Measurements from ENCODE around the gene ARHGAP6. TPM values are rescaled to one million over a fixed set of nuclear protein-coding genes. Genes with fewer than 3 reads are reported as not detected.
"Not testable (repeated sequence)": the region's sequence is repeated elsewhere in the genome, so short reads cannot be mapped to it uniquely, and the experiment has no call there.

Gene ARHGAP6
- total RNA-seq, 2 experiments from 2014 or later = not detected

GRCh38 chrX:11365426-11365825, 300.3 kb downstream of the ARHGAP6 start:
- Mint-ChIP-seq H3K27ac (no peak overlapping the region), H3K9me3 (peaks cover 1% of the 10 kb centered on the region), H3K27me3 (no peaks in the 10 kb centered on the region), H3K36me3 (ENCODE audit: low read depth) (no peaks in the 10 kb centered on the region), H3K4me3 (no peak overlapping the region), H3K4me1 (ENCODE audit: low read depth) (no peaks in the 10 kb centered on the region)
- ChIA-PET POLR2A (no interaction called here), CTCF (no interaction called here)
- no peak for TF ChIP-seq CTCF (IDR thresholded peaks at IDR 0.05)
- ATAC-seq (no peak), DNase-seq (no peak)
- intact Hi-C loops (cut with micrococcal nuclease) = no loop called here

- no peak for TF ChIP-seq CTCF (IDR thresholded peaks at IDR 0.05)
- Mint-ChIP-seq H3K4me1 (ENCODE audit: low read depth) (no peaks in the 10 kb centered on the region), H3K9me3 (peaks cover 1% of the 10 kb centered on the region), H3K36me3 (ENCODE audit: low read depth) (no peaks in the 10 kb centered on the region), H3K27ac (no peak overlapping the region), H3K4me3 (no peak overlapping the region), H3K27me3 (no peaks in the 10 kb centered on the region)
- ChIA-PET CTCF (no interaction called here), POLR2A (no interaction called here)
- DNase-seq = no peak
- no peak for ATAC-seq
- intact Hi-C loops (cut with micrococcal nuclease) = no loop called here
Measured at GRCh38 chrX:11364835-11365234, 300.9 kb downstream of the ARHGAP6 start.

GRCh38 chrX:11363825-11364224, 301.9 kb downstream of the ARHGAP6 start:
- DNase-seq; H3K27ac Mint-ChIP-seq; POLR2A ChIA-PET; intact Hi-C loops (cut with micrococcal nuclease); H3K9me3 Mint-ChIP-seq; CTCF ChIA-PET; ATAC-seq; H3K36me3 Mint-ChIP-seq (ENCODE audit: low read depth); H3K27me3 Mint-ChIP-seq; H3K4me1 Mint-ChIP-seq (ENCODE audit: low read depth); H3K4me3 Mint-ChIP-seq: not testable (repeated sequence)

GRCh38 chrX:11363069-11363594, 302.6 kb downstream of the ARHGAP6 start:
- intact Hi-C loops (cut with micrococcal nuclease) = no loop called here
- no peaks in the 10 kb centered on the region for H3K27me3 Mint-ChIP-seq
- POLR2A ChIA-PET = no interaction called here
- peaks cover 1% of the 10 kb centered on the region for H3K9me3 Mint-ChIP-seq
- DNase-seq (no peak), ATAC-seq (no peak)
- H3K36me3 Mint-ChIP-seq (ENCODE audit: low read depth) = no peaks in the 10 kb centered on the region
- TF ChIP-seq CTCF (IDR thresholded peaks at IDR 0.05) = no peak
- H3K27ac Mint-ChIP-seq = no peak overlapping the region
- H3K4me3 Mint-ChIP-seq = no peak overlapping the region
- CTCF ChIA-PET = no interaction called here
- H3K4me1 Mint-ChIP-seq (ENCODE audit: low read depth) = no peaks in the 10 kb centered on the region

GRCh38 chrX:11361666-11362065, 304.1 kb downstream of the ARHGAP6 start:
- POLR2A ChIA-PET = not testable (repeated sequence)

GRCh38 chrX:11355944-11356343, 309.8 kb downstream of the ARHGAP6 start:
- intact Hi-C loops (cut with micrococcal nuclease); ATAC-seq; H3K9me3 Mint-ChIP-seq; H3K27ac Mint-ChIP-seq; H3K36me3 Mint-ChIP-seq (ENCODE audit: low read depth); POLR2A ChIA-PET; H3K4me1 Mint-ChIP-seq (ENCODE audit: low read depth); H3K27me3 Mint-ChIP-seq; DNase-seq; CTCF ChIA-PET; H3K4me3 Mint-ChIP-seq: not testable (repeated sequence)

More at GRCh38 chrX:11361666-11362065, 304.1 kb downstream of the ARHGAP6 start:
- DNase-seq; ATAC-seq; H3K9me3 Mint-ChIP-seq; H3K36me3 Mint-ChIP-seq (ENCODE audit: low read depth); H3K4me3 Mint-ChIP-seq; H3K27ac Mint-ChIP-seq; intact Hi-C loops (cut with micrococcal nuclease); CTCF ChIA-PET; H3K4me1 Mint-ChIP-seq (ENCODE audit: low read depth); H3K27me3 Mint-ChIP-seq: not testable (repeated sequence)

All from activated CD8-positive, alpha-beta T cell treated with anti-CD3 and anti-CD28 coated beads for 36 hours (primary cell).